Adrenal gland (tissue), 5 donors: ENCODE measurements around the gene CMIP.

ENCODE experiments used
- CTCF ChIP-seq, 6 experiments: fragments of 450-650 bp in 4 of 6; fragments of 200-600 bp in 2 of 6; sonication (generic) in 1 of 6; IDR thresholded peaks; 1 replicate in 5 of 6; 2 replicates in 1 of 6; pipeline versions ENCODE4 v1.5.1 to v1.8.0; 2016 to 2021; ENCODE audit warnings: antibody characterized with exemption in 6 of 6, mild to moderate bottlenecking in 2 of 6, moderate library complexity in 1 of 6
- POLR2A ChIP-seq, 2 donors: fragments of 450-650 bp; IDR thresholded peaks; one replicate each; pipeline ENCODE4 v1.6.1; 2017; ENCODE audit warnings: antibody characterized with exemption in 2 of 2, mild to moderate bottlenecking in 2 of 2, moderate library complexity in 1 of 2
- donor health status: DM: no; HTN: no; CAD: no.

- TF ChIP-seq POLR2A (IDR thresholded peaks at IDR 0.05) (no peak), CTCF (IDR thresholded peaks at IDR 0.05) (no peak)
Observed at GRCh38 chr16:81401035-81401950, 43.3 kb upstream of the CMIP start.
